ENCODE results near the gene KRT34. TPM values are rescaled to one million over a fixed set of nuclear protein-coding genes. Genes with fewer than 3 reads are reported as not detected.
"Not testable (repeated sequence)": the region's sequence is repeated elsewhere in the genome, so short reads cannot be mapped to it uniquely, and the experiment has no call there.

Gene KRT34
- total and polyA plus RNA-seq, 2 experiments from 2014 or later, result not detected

DNA sequence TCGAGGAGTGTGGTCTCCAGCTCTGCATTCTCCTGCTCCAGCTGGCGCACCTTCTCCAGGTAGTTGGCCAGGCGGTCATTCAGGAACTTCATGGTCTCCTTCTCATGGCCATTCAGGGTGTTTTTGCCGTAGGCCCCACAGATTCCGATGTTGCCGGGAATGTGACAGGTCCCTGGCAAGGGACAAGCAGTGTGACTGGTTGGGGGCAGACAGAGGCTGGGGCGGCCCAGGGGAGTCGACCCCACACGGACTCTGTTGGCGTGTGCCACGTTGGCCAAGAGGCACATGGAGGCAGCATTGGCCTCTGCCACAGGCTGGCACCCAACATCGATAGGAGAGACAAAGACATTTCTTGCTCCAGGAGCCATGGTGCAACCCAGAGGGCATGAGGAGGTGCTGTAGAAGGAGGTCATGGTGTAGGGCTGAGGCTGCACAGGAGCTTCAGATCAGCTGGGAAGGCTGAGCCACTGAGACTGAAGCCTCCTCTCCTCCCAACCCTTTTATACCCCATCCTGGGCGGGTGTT is 42.1 kb upstream of the KRT34 start, which contains the start of gene KRT37 (continued):
- TF ChIP-seq, protein P1, sequence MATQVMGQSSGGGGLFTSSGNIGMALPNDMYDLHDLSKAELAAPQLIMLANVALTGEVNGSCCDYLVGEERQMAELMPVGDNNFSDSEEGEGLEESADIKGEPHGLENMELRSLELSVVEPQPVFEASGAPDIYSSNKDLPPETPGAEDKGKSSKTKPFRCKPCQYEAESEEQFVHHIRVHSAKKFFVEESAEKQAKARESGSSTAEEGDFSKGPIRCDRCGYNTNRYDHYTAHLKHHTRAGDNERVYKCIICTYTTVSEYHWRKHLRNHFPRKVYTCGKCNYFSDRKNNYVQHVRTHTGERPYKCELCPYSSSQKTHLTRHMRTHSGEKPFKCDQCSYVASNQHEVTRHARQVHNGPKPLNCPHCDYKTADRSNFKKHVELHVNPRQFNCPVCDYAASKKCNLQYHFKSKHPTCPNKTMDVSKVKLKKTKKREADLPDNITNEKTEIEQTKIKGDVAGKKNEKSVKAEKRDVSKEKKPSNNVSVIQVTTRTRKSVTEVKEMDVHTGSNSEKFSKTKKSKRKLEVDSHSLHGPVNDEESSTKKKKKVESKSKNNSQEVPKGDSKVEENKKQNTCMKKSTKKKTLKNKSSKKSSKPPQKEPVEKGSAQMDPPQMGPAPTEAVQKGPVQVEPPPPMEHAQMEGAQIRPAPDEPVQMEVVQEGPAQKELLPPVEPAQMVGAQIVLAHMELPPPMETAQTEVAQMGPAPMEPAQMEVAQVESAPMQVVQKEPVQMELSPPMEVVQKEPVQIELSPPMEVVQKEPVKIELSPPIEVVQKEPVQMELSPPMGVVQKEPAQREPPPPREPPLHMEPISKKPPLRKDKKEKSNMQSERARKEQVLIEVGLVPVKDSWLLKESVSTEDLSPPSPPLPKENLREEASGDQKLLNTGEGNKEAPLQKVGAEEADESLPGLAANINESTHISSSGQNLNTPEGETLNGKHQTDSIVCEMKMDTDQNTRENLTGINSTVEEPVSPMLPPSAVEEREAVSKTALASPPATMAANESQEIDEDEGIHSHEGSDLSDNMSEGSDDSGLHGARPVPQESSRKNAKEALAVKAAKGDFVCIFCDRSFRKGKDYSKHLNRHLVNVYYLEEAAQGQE (IDR thresholded peaks at IDR 0.05; ENCODE audit: unreplicated experiment), result no peak
- TF ChIP-seq JUNB (IDR thresholded peaks at IDR 0.05; ENCODE audit: unreplicated experiment), result no peak
- TF ChIP-seq, protein P2, sequence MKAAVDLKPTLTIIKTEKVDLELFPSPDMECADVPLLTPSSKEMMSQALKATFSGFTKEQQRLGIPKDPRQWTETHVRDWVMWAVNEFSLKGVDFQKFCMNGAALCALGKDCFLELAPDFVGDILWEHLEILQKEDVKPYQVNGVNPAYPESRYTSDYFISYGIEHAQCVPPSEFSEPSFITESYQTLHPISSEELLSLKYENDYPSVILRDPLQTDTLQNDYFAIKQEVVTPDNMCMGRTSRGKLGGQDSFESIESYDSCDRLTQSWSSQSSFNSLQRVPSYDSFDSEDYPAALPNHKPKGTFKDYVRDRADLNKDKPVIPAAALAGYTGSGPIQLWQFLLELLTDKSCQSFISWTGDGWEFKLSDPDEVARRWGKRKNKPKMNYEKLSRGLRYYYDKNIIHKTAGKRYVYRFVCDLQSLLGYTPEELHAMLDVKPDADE (IDR thresholded peaks at IDR 0.05), result no peak

DNA sequence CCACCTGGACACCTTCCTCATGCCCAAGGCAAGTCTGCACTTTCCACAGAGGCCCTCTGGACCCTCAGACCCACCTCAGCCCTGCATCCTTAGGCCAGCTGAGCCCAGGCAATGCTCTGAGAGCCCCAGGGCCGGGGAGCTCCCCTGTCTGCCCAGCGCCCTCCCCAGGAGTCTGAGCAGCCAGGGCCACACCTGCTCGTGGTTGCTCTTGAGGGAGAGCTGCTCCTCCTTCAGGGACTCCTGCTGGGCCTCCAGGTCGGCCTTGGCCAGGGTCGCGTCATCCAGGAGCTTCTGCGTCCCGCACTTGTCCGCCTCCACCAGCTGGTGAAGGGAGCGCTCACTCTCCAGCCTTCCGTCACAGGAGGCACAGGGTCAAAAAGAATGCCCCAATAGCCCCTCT is 40.5 kb upstream of the KRT34 start:
- H3K9me3 Mint-ChIP-seq; H4K20me1 ChIP-seq (replicated peaks; ENCODE audit: insufficient read depth); H3K9me2 ChIP-seq (ENCODE audit: insufficient read depth); H3K36me3 ChIP-seq (ENCODE audit: insufficient read depth); H3K4me1 ChIP-seq (ENCODE audit: insufficient read depth); H3K27me3 Mint-ChIP-seq (ENCODE audit: insufficient read depth, low read depth, poor library complexity); H3K27ac ChIP-seq (ENCODE audit: low read depth); H3K79me2 ChIP-seq (replicated peaks; ENCODE audit: insufficient read depth); H3K4me2 ChIP-seq; H3K27me3 ChIP-seq (ENCODE audit: insufficient read depth); H3K4me3 Mint-ChIP-seq; H3K4me1 Mint-ChIP-seq; H3F3A ChIP-seq (replicated peaks; ENCODE audit: low read depth); H3K4me3 ChIP-seq; H3K36me3 Mint-ChIP-seq (ENCODE audit: low read depth); ATAC-seq; DNase-seq (ENCODE audit: low spot score); H2AFZ ChIP-seq; H3K27ac Mint-ChIP-seq: not testable (repeated sequence)

DNA sequence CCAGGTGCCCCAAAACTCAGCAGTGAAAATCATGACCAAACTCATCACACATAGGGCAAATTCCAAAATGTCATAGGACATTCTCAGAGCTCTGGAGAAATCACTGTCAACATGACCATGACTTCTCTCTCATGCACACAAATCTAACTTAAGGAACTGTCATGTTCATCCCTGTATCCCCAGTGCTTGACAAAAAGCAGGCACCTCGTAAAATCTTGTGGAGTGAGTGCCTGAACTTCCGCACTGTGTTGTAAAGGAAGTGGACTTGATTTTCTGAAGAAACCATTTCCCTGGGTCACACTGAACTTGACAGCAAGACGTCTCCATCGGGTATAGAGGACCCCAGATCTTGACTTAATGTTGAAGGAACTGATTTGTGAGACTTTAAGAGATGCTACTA is 39.5 kb upstream of the KRT34 start:
- Mint-ChIP-seq H3K4me1 (peaks cover 8% of the 10 kb centered on the region), H3K27me3 (ENCODE audit: insufficient read depth, low read depth, poor library complexity) (peaks cover 1% of the 10 kb centered on the region), H3K36me3 (ENCODE audit: low read depth) (no peaks in the 10 kb centered on the region), H3K27ac (no peak overlapping the region), H3K9me3 (no peaks in the 10 kb centered on the region), H3K4me3 (no peak overlapping the region)
- Histone ChIP-seq H3K27me3 (ENCODE audit: insufficient read depth) (no peaks in the 10 kb centered on the region), H2AFZ (no peak overlapping the region), H3K4me1 (ENCODE audit: insufficient read depth) (no peaks in the 10 kb centered on the region), H3K4me2 (no peak overlapping the region), H4K20me1 (replicated peaks; ENCODE audit: insufficient read depth) (no peaks in the 10 kb centered on the region), H3K4me3 (no peak overlapping the region), H3K27ac (ENCODE audit: low read depth) (no peak overlapping the region), H3F3A (replicated peaks; ENCODE audit: low read depth) (no peaks in the 10 kb centered on the region), H3K79me2 (replicated peaks; ENCODE audit: insufficient read depth) (no peaks in the 10 kb centered on the region), H3K9me2 (ENCODE audit: insufficient read depth) (peaks cover 4% of the 10 kb centered on the region; the same call in 1 of the 2 replicates), H3K36me3 (ENCODE audit: insufficient read depth) (no peaks in the 10 kb centered on the region)
- ATAC-seq, result no peak
- no peak for DNase-seq (ENCODE audit: low spot score)
- TF ChIP-seq, protein P3, sequence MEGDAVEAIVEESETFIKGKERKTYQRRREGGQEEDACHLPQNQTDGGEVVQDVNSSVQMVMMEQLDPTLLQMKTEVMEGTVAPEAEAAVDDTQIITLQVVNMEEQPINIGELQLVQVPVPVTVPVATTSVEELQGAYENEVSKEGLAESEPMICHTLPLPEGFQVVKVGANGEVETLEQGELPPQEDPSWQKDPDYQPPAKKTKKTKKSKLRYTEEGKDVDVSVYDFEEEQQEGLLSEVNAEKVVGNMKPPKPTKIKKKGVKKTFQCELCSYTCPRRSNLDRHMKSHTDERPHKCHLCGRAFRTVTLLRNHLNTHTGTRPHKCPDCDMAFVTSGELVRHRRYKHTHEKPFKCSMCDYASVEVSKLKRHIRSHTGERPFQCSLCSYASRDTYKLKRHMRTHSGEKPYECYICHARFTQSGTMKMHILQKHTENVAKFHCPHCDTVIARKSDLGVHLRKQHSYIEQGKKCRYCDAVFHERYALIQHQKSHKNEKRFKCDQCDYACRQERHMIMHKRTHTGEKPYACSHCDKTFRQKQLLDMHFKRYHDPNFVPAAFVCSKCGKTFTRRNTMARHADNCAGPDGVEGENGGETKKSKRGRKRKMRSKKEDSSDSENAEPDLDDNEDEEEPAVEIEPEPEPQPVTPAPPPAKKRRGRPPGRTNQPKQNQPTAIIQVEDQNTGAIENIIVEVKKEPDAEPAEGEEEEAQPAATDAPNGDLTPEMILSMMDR (conservative IDR thresholded peaks at IDR 0.05; ENCODE audit: low read depth in 2 of 2), result no peak
